ENCODE results near the gene PDE4DIP.
"Not testable (repeated sequence)": the region's sequence is repeated elsewhere in the genome, so short reads cannot be mapped to it uniquely, and the experiment has no call there.

The PDE4DIP gene

DNA sequence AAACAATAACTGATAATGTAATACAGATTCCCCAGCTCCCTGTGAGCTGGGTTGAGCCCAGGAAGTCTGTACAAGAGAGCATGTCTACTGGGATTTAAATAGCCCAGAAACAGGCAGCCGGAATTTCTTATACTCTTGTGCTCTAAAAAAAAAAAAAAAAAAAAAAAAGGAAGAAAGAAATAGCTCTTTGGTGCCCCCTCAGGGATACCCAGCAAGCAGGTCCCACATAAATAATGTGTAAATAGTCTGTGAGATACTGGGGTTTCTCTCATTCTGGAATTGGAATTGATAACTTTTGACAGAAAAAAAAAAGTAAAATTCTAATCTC is 25.4 kb downstream of the PDE4DIP start:
- H3K4me3 ChIP-seq (ENCODE audit: low read depth, low read length), result not testable (repeated sequence)

DNA sequence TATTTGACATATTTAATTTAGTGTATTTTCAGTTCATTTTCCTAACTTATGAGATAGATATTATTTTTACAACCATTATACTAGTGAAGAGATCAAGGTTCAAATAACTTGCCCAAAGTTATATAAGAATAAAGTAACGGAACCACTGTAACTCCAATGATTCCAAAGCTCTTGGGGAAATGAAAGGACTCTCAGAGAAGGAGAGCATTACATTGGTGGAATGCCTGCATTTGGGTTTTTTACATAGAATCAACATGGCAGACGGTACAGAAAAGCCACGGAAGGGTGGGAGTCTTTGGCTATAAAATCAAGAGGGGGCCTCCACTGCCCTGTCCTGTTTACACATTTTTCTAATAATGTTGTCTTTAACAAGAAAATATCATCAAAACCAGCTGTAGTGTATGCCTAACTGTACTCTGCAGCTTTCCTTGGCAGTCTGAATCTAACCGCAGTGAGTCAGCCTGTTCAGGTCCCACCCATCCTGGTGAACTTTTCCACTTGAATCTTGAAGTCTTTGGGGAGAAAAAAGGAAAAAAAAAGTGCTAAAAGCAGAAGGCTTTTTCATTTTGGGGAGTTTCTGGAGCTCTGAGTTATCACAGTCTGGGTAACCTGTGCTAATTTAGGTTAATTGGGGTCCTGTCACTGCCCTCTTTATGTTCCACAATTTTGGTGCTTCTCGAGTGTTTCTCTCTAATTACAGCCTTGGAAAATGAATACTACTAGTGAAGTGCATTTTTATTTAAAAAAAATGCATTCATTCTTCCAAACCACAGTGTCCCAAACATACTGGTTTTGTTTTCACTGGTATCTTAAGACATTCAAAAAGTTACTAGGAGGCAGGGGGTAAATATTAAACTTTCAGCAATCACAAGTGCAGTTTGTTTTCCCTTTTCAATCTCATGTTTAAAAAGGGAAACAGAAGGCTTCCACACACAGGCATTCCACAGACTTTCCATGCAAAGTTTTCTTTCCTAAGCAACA is 30.5 kb downstream of the PDE4DIP start:
- H3K4me3 ChIP-seq (ENCODE audit: low read depth, low read length), result not testable (repeated sequence)

DNA sequence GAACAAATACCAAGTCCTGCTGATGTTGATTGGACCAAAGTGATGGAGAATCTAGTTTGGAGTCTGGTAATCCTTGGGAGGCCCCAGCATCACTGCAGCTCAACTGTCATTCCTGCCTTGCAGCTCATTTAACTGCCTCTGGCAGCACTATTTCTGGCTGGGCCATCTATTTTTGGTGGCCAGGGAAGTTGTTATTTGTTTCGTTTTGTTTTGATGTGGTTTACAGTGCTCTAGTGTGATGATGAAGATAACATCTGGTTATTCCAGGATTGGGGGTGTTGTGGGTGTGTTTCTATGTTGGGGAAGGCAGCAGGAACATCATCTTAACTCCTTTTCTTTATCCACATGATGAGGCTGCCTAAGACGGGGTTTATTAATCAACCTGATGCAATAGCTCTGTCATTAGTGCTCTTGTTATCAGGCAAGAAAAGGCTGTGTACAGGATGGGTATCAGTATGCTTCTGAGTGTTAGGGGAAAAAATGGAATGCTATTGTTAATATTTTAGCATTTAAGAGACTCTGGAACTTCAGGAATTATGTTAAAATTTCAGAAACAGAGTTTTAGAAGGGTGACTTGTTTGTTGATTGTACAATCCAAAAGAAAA is 35.7 kb downstream of the PDE4DIP start:
- not testable (repeated sequence) for H3K4me3 ChIP-seq (ENCODE audit: low read depth, low read length)

DNA sequence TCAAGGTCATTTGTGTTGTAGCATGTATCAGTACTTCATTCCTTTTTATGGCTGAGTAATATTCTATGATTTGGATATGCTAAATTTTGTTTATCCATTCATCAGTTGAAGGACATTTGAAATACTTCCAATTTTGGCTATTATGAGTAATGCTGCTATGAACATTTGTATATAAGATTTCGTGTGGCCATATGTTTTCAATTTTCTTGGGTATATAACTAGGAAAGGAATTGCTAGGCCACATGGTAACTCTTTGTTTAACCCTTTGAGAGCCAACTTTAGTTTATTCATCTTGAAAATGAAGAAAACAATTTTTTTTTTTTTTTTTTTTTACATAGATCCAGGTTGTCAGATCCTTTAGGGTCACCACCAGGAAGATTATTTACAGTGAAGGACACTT is 37.0 kb downstream of the PDE4DIP start:
- not testable (repeated sequence) for H3K4me3 ChIP-seq (ENCODE audit: low read depth, low read length)

DNA sequence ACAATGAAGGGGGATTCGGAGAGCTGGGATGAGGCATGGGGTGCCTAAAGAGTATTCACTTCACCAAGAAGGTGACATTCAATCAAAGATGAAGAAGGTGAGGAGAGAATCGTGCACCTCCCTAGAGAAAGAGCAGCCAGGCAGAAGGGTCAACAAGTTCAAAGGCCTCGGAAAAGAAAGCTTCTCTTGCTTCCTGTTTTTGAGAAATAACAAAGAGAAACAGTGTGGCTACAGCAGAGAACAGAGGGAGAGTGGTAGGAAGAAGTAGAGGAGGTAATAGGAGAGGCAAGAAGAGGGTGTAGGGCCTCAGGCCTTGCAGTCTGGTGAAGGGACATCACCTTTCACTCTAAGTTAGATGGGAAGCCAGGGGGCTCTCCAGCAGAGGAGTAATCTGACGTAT is 41.0 kb downstream of the PDE4DIP start:
- H3K4me3 ChIP-seq (ENCODE audit: low read depth, low read length), result not testable (repeated sequence)

DNA sequence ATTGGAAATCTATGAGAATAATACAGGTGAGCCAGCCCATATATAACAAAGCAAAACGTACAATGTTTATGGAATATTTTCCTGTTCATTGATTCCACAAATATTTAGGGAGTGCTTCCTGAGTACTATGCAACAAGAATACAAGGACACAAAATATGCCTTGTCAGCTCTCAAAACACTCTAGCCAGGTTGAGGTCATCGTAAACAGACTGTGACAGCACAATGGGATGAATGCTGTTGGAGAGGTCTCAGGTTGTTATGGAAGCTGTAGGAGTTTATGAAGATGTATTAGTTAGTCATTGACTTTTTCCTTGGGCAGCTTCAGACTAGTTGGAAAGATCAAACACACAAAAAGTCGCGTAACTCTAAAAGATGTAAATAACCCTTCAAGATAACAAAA is 42.1 kb downstream of the PDE4DIP start:
- H3K4me3 ChIP-seq (ENCODE audit: low read depth, low read length), result not testable (repeated sequence)

DNA sequence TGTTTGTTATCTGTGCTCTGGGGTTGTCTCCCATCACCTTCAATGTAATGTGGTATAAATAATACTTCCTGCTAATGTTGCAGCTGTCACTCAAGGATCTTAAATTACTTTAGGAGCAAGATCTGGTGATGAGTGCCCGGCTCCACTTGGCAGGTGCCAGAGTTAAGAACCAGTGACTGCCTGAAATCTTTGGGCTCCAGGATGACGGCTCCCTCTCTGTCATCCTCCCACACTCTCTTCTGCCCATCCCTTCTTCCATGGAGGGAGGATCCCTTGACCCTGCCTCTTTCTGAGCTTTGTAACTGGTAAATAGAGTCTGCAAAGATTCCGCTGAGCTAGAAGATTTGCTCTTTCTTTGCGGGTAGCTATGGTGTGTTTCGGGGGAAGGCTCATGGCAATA is 44.4 kb downstream of the PDE4DIP start:
- H3K4me3 ChIP-seq (ENCODE audit: low read depth, low read length), result not testable (repeated sequence)

DNA sequence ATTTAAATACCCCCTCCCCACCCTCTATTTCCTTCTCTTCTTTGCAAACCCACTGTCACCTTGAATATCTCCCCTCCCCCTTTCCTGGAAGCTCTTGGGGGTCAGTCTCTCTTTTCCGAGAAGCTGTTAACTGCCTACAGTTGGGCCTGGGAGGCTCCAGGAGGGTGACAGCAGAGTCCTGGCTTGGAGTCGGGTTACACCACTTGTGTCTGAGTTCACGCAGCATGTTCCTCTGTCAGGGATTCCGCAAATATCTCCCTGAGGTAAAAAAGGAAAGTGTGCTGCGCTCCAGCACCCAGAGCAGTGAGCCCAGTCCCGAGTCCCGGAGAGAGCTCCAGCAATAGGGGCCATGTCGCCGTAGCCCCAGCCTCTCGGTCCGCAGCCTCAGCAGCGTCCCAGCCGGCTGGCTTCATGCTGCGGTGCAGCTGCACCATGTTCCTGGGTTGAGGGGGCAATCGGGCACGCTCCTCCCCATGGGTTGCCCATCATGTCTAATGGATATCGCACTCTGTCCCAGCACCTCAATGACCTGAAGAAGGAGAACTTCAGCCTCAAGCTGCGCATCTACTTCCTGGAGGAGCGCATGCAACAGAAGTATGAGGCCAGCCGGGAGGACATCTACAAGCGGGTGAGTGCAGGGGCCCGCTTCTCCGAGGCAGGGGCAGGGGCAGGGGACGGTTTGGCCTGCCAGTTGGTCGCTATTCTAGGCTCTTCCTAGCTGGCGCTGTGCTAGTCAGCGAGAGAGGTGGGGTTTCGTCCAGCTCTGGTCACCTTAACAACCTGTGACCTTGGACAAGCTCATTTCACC is 45.2 kb downstream of the PDE4DIP start:
- H3K4me3 ChIP-seq (ENCODE audit: low read depth, low read length), result not testable (repeated sequence)

DNA sequence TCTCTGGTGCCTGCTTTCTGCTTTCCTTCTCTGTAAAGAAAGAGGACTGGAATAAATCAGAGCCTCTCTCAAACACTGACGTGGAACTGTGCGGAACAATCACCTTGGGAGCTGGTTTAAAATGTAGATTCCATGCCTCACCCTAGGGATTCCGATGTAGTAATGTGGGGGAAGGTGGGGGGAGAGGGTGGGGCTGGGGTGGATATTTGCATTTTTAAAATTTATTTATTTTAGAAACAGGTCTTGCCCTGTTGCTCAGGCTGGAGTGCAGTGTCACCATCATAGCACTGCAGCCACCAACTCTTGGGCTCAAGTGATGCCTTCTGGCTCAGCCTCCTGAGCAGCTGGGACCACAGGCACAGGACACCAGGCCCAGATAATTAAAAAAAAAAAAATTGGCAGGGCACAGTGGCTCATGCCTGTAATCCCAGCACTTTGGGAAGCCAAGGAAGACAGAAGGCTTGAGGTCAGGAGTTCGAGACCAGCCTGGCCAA is 45.9 kb downstream of the PDE4DIP start:
- H3K4me3 ChIP-seq (ENCODE audit: low read depth, low read length), result not testable (repeated sequence)

DNA sequence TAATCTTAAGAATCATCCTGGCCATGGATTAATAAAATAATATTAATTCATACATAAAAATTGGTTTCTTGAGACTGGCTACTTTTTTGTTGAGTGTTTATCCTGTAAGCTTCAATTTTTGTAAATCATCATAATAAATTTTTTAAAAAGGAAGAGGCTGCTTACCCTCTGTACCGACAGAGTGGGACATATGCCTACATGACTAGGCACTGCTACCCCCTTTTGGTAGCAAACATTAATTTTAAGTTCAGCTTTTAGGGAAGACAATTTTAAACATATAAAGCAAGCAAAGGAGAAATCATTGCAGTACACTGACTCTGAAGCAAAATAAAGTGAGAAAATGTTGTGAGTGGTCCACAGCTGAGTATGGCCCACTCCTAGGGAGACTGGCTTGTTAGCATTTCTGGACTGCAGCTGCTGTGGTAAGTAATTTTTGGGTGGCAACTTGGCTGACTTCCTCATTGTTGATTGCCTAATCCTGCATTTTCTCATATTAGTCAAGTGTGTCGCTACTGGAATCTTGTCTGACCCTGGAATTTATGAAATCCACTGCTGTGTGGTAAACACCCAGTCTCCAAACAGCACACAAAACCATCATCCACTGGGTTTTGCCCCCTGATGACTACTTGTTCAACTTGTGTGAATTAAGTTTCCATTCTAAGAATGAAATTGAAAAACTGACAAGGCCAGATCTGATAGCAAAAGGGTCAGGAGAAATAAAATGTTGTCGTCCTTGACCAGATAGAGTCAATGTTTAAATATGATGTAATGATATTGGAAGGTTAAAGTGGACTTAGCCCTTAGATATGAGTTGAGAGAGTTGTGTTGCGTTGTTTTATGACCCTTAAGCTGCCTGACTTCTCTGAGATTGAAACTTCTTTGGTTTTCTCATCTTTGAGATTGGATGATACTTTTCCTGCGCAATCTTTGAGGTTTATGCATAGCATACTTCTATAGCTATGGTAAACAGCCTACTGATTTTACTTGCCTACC is 50.4 kb downstream of the PDE4DIP start:
- not testable (repeated sequence) for H3K4me3 ChIP-seq (ENCODE audit: low read depth, low read length)

DNA sequence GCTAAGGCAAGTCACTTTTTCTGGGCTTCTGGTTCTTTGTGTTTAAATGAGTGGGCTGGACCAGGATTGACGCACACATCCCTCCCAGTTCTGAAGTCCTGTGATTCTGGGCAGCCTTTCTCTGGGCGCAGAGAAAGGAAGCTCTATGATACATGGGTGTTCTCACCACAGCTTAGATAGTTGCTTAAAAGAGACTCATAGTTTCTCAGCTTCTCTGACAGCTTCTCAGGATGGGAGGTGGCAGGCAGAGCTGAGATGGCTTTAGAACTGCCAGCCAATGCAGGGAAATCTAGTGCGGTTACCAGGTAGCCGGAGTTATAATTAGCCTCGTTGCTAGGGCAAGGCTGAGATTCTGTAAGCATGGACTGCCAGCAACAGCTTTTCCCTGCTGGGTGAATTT is 55.8 kb downstream of the PDE4DIP start:
- H3K4me3 ChIP-seq (ENCODE audit: low read depth, low read length), result not testable (repeated sequence)

DNA sequence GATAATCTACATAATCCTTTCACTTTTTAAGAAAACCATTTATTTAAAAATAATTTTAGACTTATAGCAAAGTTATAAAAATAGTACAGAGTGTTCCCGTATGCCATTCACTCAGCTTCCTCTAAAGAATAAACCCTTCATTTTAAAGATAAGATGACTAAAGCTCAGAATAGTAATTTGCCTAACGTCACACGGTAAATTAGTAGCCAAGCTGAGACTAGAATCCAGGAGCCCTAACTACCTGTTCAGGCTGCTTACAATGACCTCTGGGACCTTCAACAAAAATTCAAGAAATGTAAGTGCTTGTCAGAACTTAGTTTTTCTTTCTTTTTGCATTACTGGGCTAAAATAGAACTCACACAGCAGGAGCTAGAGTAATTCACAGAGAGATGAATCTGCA is 56.5 kb downstream of the PDE4DIP start:
- H3K4me3 ChIP-seq (ENCODE audit: low read depth, low read length), result not testable (repeated sequence)

DNA sequence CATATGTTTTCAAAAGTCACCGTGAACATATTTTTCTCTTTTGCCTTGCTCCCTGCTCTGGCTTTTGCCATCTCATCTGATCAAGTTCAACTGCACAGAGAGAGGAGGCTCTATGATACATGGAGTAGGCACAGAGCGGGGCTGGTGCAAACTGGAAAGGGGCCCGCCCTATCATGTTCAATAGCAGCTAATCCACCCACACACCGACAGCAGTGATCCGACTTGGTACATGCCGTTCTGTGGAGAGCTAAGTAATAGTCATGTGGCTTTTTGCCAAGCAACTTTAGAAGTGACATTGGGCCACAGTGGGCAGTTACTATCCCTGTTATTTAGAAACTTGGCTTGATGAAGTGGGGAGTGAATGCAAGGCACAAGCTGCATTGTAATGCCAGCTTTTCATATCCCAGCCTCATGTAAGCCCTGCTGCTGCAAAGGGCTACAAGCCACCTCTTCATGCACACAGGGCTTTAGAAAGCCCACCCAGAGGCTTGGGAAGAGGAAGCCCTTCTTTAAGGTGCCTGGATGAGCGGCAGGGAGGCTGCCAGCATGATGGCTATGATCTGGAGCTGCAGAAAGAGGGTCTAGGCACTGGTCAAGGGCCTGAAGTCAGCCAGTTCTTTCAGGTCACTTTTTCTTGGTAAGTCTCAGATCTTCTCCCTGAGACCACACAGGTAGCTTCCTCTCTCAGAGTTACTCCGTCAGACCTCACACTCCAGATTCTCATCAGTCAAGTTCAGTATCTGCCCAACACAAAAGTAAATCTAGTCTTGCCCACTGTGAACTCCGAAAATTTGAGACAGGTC is 57.1 kb downstream of the PDE4DIP start:
- not testable (repeated sequence) for H3K4me3 ChIP-seq (ENCODE audit: low read depth, low read length)

DNA sequence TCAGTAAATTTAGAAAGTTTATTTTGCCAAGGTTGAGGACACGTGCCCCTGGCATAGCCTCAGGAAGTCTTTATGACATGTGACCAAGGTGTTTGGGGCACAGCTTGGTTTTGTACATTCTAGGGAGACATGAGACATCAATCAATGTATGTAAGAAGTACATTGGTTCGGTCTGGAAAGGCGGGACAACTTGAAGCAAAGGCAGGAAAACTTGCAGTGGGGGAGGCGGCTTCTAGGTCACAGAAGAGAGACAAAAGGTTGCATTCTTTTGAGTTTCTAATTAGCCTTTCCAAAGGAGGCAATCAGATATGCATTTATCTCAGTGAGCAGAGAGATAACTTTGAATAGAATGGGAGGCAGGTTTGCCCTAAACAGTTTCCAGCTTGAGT is 57.7 kb downstream of the PDE4DIP start:
- not testable (repeated sequence) for H3K4me3 ChIP-seq (ENCODE audit: low read depth, low read length)

DNA sequence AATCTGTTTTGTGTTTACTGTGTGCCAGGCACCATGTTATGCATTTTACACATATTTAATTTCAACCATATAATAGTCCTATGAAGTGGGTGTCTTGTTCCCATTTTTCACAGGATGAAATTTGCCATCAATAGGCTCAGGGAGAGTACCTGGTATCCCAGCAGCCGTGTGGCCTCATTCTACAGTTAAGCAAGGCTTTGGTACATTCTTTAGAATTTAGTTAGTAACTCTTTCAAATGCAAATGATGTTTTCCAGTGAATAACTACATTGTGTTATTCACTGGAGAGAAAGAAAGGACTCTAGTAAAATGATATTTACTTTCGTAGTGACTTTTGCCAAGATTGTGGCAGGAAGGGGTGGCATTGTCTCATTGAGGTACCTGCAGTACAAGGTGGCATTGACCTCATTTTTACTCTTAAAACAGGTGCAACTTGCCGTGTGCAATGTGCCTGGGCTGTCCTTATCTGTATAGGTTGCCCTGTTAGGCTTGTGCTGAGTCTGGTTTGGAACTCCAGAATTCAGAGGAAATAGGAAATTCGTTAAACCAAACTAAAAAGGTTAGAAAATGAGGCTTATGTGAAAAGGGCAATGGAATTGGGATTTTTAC is 65.1 kb downstream of the PDE4DIP start:
- H3K4me3 ChIP-seq (ENCODE audit: low read depth, low read length), result not testable (repeated sequence)

DNA sequence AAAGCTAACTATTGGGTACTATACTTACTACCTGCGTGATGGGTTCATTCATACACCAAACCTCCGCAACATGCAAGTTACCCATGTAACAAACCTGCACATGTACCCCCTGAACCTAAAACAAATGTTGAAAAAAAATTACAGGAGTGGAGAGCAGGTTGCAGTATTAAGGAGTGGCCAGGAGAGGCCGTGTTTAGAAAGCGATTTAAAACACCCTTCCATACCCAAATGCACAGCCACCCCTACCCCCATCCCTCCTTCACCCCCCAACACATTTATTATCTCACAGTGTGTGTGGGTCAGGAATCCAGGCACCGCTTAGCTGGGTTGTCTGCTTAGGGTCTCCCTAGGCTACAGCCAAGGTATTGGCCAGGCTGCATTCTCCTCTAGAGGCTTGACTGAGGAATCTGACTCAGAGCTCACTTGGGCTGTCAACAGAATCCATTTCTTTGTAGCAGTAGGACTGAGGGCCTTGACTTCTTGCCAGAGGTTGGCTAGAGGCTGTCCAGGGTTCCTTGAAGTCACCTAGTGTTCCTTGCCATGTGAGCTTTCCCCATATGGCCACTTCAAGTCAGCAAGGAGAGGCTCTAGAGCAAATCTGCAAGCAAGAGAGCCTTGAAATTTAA is 67.2 kb downstream of the PDE4DIP start:
- not testable (repeated sequence) for H3K4me3 ChIP-seq (ENCODE audit: low read depth, low read length)

DNA sequence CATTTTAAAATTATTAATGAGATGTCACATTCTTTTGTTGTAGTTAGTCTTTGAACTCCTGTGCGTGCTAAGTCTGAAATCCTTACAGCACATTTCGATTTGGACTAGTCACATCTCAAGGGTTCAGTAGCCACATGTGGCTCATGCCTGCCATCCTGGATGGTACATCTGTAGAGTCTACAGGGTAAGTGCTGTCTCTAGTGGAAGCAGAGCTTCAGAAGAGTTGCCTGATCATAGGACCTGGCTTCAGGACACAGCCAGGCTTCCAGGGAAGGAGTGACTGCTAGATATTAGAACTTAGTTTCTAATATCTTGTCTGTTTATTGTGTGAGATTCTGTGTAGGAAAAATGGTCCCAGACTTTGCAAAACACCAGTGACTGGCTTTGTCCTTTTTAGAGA is 72.0 kb downstream of the PDE4DIP start:
- H3K4me3 ChIP-seq (ENCODE audit: low read depth, low read length), result not testable (repeated sequence)

DNA sequence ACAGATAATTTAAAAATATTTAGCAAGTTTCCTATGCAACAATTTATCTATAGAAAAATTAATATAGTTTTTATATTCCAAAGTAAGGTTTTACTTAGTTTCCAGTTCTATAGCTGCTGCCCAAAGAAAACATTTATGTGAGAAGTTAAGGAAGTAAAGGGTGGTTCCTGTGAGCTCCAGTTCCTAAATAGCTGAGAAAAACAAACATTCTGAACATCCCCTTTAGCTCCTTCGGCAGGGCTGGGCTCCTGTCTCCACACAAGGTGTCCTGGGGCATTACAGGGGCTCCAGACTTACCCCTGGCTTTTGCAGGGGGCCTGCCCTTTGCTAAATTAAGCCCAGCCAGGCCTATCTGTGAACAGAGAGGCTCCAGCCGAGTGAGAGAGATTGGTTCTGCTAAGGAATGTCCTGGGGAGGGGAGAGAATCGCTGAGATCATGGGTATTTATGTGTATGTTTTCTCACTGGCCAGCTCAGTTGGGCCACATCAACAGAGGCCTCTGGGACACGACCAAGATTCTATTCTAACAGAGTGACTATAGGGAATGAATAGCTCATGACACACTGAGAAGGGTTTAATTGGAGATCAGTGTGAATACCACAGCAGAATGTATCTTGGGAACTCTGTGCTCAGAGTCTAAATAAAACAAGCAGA is 72.6 kb downstream of the PDE4DIP start:
- not testable (repeated sequence) for H3K4me3 ChIP-seq (ENCODE audit: low read depth, low read length)

All from iPS-11a (cell line).